Choroid plexus epithelial cell (primary cell): ENCODE data around the gene RAD9A.
A peak's percentile ranks its signal among the peaks of the same experiment; 100 is the strongest.

ENCODE experiments used
- DNase-seq: peaks from one replicate; pipeline ENCODE4 v3.0.0-alpha.2; 2010; ENCODE audit warnings: low read depth
- H3K4me3 ChIP-seq: 2 replicates; pipeline ENCODE4 v1.5.1; 2011; ENCODE audit warnings: low read depth, mild to moderate bottlenecking, control low read depth, low read length, moderate library complexity
- CTCF ChIP-seq: conservative IDR thresholded peaks from 2 replicates; pipeline ENCODE4 v1.5.1; 2011; ENCODE audit warnings: low read depth, mild to moderate bottlenecking, control low read depth, inconsistent platforms, low read length, moderate library complexity

Gene RAD9A

GRCh38 chr11:67413266-67413849 lies 21.6 kb downstream of the RAD9A start:
- no peak overlapping the region for H3K4me3 ChIP-seq
- DNase-seq: no peak
- no peak for TF ChIP-seq CTCF

- TF ChIP-seq CTCF: no peak
- no peak within 1 kb of the TSS for H3K4me3 ChIP-seq
- DNase-seq: no peak
Observed at GRCh38 chr11:67415501-67416304, 23.9 kb downstream of the RAD9A start, which contains the start of gene CARNS1. Gene CARNS1 (plus strand): TSS chr11:67415678. CDS start chr11:67416200, 522 bp downstream.

- peak; percentile 53 for DNase-seq
- no peak for TF ChIP-seq CTCF
- no peak overlapping the region for H3K4me3 ChIP-seq
Observed at GRCh38 chr11:67416416-67417335, 24.9 kb downstream of the RAD9A start.

GRCh38 chr11:67417425-67417824 lies 25.6 kb downstream of the RAD9A start:
- TF ChIP-seq CTCF: no peak
- DNase-seq: no peak
- no peak overlapping the region for H3K4me3 ChIP-seq

- DNase-seq: no peak
- TF ChIP-seq CTCF: no peak
- no peak overlapping the region for H3K4me3 ChIP-seq
Observed at GRCh38 chr11:67418476-67419281, 26.9 kb downstream of the RAD9A start.

GRCh38 chr11:67419325-67420049 lies 27.7 kb downstream of the RAD9A start:
- TF ChIP-seq CTCF: no peak
- no peak overlapping the region for H3K4me3 ChIP-seq
- DNase-seq: no peak
